ENCODE data around the gene AMT.
"Not testable (repeated sequence)": the region's sequence is repeated elsewhere in the genome, so short reads cannot be mapped to it uniquely, and the experiment has no call there.

AMT gene

GRCh38 chr3:49406571-49407565 lies 15.4 kb downstream of the AMT start:
- H4K91ac ChIP-seq (ENCODE audit: low read depth, low read length, poor library complexity), result no peak overlapping the region
- H3K79me1 ChIP-seq (ENCODE audit: low read depth, low read length), result peaks cover 5% of the 10 kb centered on the region
- no peak overlapping the region for H2BK12ac ChIP-seq (ENCODE audit: low read length)
- no peak overlapping the region for H2BK120ac ChIP-seq (ENCODE audit: low read depth, low read length)
- H2BK15ac ChIP-seq (ENCODE audit: low read length), result no peak overlapping the region
- H2AK5ac ChIP-seq (ENCODE audit: low read depth, low read length), result no peak overlapping the region
- DNase-seq (ENCODE audit: low spot score), result no peak
- H3K4me2 ChIP-seq (ENCODE audit: insufficient read depth, low read length, poor library complexity, severe bottlenecking), result no peak overlapping the region
- no peak overlapping the region for H4K8ac ChIP-seq (ENCODE audit: low read depth, low read length)
- no peak overlapping the region for H3K4ac ChIP-seq (ENCODE audit: low read length)
- peaks cover 0 to 4% of the 10 kb centered on the region in 2 donors for H3K9me3 ChIP-seq (replicated peaks in 1 of 2; ENCODE audit: control insufficient read depth in 2 of 2, insufficient read depth in 1 of 2, low read depth in 1 of 2, low read length in 2 of 2)
- H3K27me3 ChIP-seq (ENCODE audit: control insufficient read depth in 3 of 3, insufficient read depth in 3 of 3, low read depth in 1 of 3, low read length in 3 of 3), result no peaks in the 10 kb centered on the region
- no peak overlapping the region for H3K18ac ChIP-seq (ENCODE audit: low read length)
- H2AFZ ChIP-seq (ENCODE audit: low read length), result no peak overlapping the region
- H3K23ac ChIP-seq (ENCODE audit: low read depth, low read length, poor library complexity), result no peak overlapping the region
- no peak overlapping the region for H3K14ac ChIP-seq (ENCODE audit: low read length)
- H3K9ac ChIP-seq (ENCODE audit: low read depth, low read length, poor library complexity), result no peak overlapping the region
- H3K27ac ChIP-seq (replicated peaks; ENCODE audit: low read length), result no peak overlapping the region
- H3K4me3 ChIP-seq (ENCODE audit: low read length in 2 of 2), result no peak overlapping the region
- peaks cover 3 to 6% of the 10 kb centered on the region in 2 donors for H3K4me1 ChIP-seq (ENCODE audit: control insufficient read depth in 2 of 2, insufficient read depth in 1 of 2, low read depth in 1 of 2, low read length in 2 of 2)
- no peak overlapping the region for H2BK5ac ChIP-seq (ENCODE audit: low read length)
- H3K36me3 ChIP-seq (replicated peaks in 1 of 2; ENCODE audit: control insufficient read depth in 2 of 2, insufficient read depth in 2 of 2, low read length in 2 of 2), result peaks cover 4 to 27% of the 10 kb centered on the region in 2 donors
- WGBS, 2 donors (ENCODE audit: extremely low coverage in 2 of 2, insufficient read length in 2 of 2, insufficient replicate concordance in 1 of 2), result no CpG with 5 or more reads among the region's 17 CpGs

DNA sequence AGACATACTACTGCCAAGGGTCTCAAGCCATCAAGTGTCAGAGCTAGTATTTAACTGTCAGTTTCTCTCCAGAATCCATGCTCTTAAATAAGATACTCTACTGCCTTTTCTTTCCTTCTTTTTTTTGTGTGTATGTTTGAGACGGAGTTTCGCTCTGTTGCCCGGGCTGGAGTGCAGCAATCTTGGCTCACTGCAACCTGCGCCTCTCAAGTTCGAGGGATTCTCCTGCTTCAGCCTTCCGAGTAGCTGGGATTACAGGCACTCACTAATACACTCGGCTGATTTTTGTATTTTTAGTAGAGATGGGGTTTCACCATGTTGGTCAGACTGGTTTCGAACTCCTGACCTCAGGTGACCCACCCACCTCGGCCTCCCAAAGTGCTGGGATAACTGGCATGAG lies 16.7 kb downstream of the AMT start:
- not testable (repeated sequence) for H4K91ac ChIP-seq (ENCODE audit: low read depth, low read length, poor library complexity); H3K27ac ChIP-seq (replicated peaks; ENCODE audit: low read length); H2AFZ ChIP-seq (ENCODE audit: low read length); H2BK5ac ChIP-seq (ENCODE audit: low read length); H3K14ac ChIP-seq (ENCODE audit: low read length); H3K79me1 ChIP-seq (ENCODE audit: low read depth, low read length); H2AK5ac ChIP-seq (ENCODE audit: low read depth, low read length); H3K9ac ChIP-seq (ENCODE audit: low read depth, low read length, poor library complexity); DNase-seq (ENCODE audit: low spot score); H2BK15ac ChIP-seq (ENCODE audit: low read length); H2BK12ac ChIP-seq (ENCODE audit: low read length); H3K27me3 ChIP-seq (ENCODE audit: control insufficient read depth in 3 of 3, insufficient read depth in 3 of 3, low read depth in 1 of 3, low read length in 3 of 3); H3K4me2 ChIP-seq (ENCODE audit: insufficient read depth, low read length, poor library complexity, severe bottlenecking); H4K8ac ChIP-seq (ENCODE audit: low read depth, low read length); H3K4ac ChIP-seq (ENCODE audit: low read length); H2BK120ac ChIP-seq (ENCODE audit: low read depth, low read length); H3K18ac ChIP-seq (ENCODE audit: low read length); H3K9me3 ChIP-seq (replicated peaks in 1 of 2; ENCODE audit: control insufficient read depth in 2 of 2, insufficient read depth in 1 of 2, low read depth in 1 of 2, low read length in 2 of 2); H3K4me3 ChIP-seq (ENCODE audit: low read length in 2 of 2); H3K23ac ChIP-seq (ENCODE audit: low read depth, low read length, poor library complexity); H3K4me1 ChIP-seq (ENCODE audit: control insufficient read depth in 2 of 2, insufficient read depth in 1 of 2, low read depth in 1 of 2, low read length in 2 of 2)
- no CpG with 5 or more reads among the region's 9 CpGs for WGBS, 2 donors (ENCODE audit: extremely low coverage in 2 of 2, insufficient read length in 2 of 2, insufficient replicate concordance in 1 of 2)
- H3K36me3 ChIP-seq (replicated peaks in 1 of 2; ENCODE audit: control insufficient read depth in 2 of 2, insufficient read depth in 2 of 2, low read length in 2 of 2), result peaks cover 4 to 36% of the 10 kb centered on the region in 2 donors

DNA sequence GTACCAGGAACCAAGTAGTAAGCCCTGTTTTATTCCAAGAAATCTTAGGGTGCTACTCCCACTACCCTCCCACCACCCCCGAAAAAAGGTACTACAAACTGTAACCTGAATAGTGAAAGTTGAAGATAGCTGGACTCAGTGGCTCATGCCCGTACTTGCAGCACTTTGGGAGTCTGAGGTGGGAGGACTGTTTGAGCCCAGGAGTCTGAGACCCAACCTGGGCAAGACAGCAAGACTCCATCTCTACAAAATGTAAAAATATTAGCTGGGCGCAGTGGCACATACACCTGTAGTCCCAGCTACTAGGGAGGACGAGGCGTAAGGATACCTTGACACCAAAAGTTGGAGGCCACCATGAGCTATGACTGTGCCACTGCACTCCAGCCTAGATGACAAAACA lies 18.4 kb downstream of the AMT start:
- no peak overlapping the region for H3K9ac ChIP-seq (ENCODE audit: low read depth, low read length, poor library complexity)

GRCh38 chr3:49401766-49402165 lies 20.5 kb downstream of the AMT start:
- no CpG with 5 or more reads among the region's 2 CpGs for WGBS, 2 donors (ENCODE audit: extremely low coverage in 2 of 2, insufficient read length in 2 of 2, insufficient replicate concordance in 1 of 2)
- peaks cover 4 to 56% of the 10 kb centered on the region in 2 donors for H3K36me3 ChIP-seq (replicated peaks in 1 of 2; ENCODE audit: control insufficient read depth in 2 of 2, insufficient read depth in 2 of 2, low read length in 2 of 2)

More for the DNA sequence above, 18.4 kb downstream of the AMT start:
- Histone ChIP-seq H2BK15ac (ENCODE audit: low read length) (no peak overlapping the region), H3K14ac (ENCODE audit: low read length) (no peak overlapping the region), H2BK5ac (ENCODE audit: low read length) (no peak overlapping the region), H3K27ac (replicated peaks; ENCODE audit: low read length) (no peak overlapping the region), H2AK5ac (ENCODE audit: low read depth, low read length) (no peak overlapping the region), H2BK120ac (ENCODE audit: low read depth, low read length) (no peak overlapping the region), H2BK12ac (ENCODE audit: low read length) (no peak overlapping the region), H3K4me1 (ENCODE audit: control insufficient read depth in 2 of 2, insufficient read depth in 1 of 2, low read depth in 1 of 2, low read length in 2 of 2) (no peaks in the 10 kb centered on the region), H2AFZ (ENCODE audit: low read length) (no peak overlapping the region), H4K8ac (ENCODE audit: low read depth, low read length) (no peak overlapping the region), H4K91ac (ENCODE audit: low read depth, low read length, poor library complexity) (no peak overlapping the region), H3K18ac (ENCODE audit: low read length) (no peak overlapping the region), H3K9me3 (replicated peaks in 1 of 2; ENCODE audit: control insufficient read depth in 2 of 2, insufficient read depth in 1 of 2, low read depth in 1 of 2, low read length in 2 of 2) (peaks cover 0 to 4% of the 10 kb centered on the region in 2 donors), H3K36me3 (replicated peaks in 1 of 2; ENCODE audit: control insufficient read depth in 2 of 2, insufficient read depth in 2 of 2, low read length in 2 of 2) (peaks cover 4 to 40% of the 10 kb centered on the region in 2 donors), H3K79me1 (ENCODE audit: low read depth, low read length) (peaks cover 7% of the 10 kb centered on the region), H3K4me3 (ENCODE audit: low read length in 2 of 2) (no peak overlapping the region), H3K4ac (ENCODE audit: low read length) (no peak overlapping the region), H3K4me2 (ENCODE audit: insufficient read depth, low read length, poor library complexity, severe bottlenecking) (no peak overlapping the region), H3K23ac (ENCODE audit: low read depth, low read length, poor library complexity) (no peak overlapping the region), H3K27me3 (ENCODE audit: control insufficient read depth in 3 of 3, insufficient read depth in 3 of 3, low read depth in 1 of 3, low read length in 3 of 3) (no peaks in the 10 kb centered on the region)
- WGBS, 2 donors (ENCODE audit: extremely low coverage in 2 of 2, insufficient read length in 2 of 2, insufficient replicate concordance in 1 of 2), result no CpG with 5 or more reads among the region's 5 CpGs
- no peak for DNase-seq (ENCODE audit: low spot score)

More at GRCh38 chr3:49401766-49402165, 20.5 kb downstream of the AMT start:
- H3K4ac ChIP-seq (ENCODE audit: low read length), result no peak overlapping the region
- H2AFZ ChIP-seq (ENCODE audit: low read length), result no peak overlapping the region
- H2BK120ac ChIP-seq (ENCODE audit: low read depth, low read length), result no peak overlapping the region
- H3K27ac ChIP-seq (replicated peaks; ENCODE audit: low read length), result no peak overlapping the region
- no peak overlapping the region for H4K8ac ChIP-seq (ENCODE audit: low read depth, low read length)
- no peak overlapping the region for H4K91ac ChIP-seq (ENCODE audit: low read depth, low read length, poor library complexity)
- no peak overlapping the region for H2BK5ac ChIP-seq (ENCODE audit: low read length)
- peaks cover 7% of the 10 kb centered on the region for H3K79me1 ChIP-seq (ENCODE audit: low read depth, low read length)
- H2BK15ac ChIP-seq (ENCODE audit: low read length), result no peak overlapping the region
- H3K4me2 ChIP-seq (ENCODE audit: insufficient read depth, low read length, poor library complexity, severe bottlenecking), result no peak overlapping the region
- H3K23ac ChIP-seq (ENCODE audit: low read depth, low read length, poor library complexity), result no peak overlapping the region
- no peak overlapping the region for H2AK5ac ChIP-seq (ENCODE audit: low read depth, low read length)
- no peak overlapping the region for H3K9ac ChIP-seq (ENCODE audit: low read depth, low read length, poor library complexity)
- no peak for DNase-seq (ENCODE audit: low spot score)
- no peak overlapping the region for H3K18ac ChIP-seq (ENCODE audit: low read length)
- H3K14ac ChIP-seq (ENCODE audit: low read length), result no peak overlapping the region
- peaks cover 0 to 4% of the 10 kb centered on the region in 2 donors for H3K9me3 ChIP-seq (replicated peaks in 1 of 2; ENCODE audit: control insufficient read depth in 2 of 2, insufficient read depth in 1 of 2, low read depth in 1 of 2, low read length in 2 of 2)
- H2BK12ac ChIP-seq (ENCODE audit: low read length), result no peak overlapping the region
- no peaks in the 10 kb centered on the region for H3K4me1 ChIP-seq (ENCODE audit: control insufficient read depth in 2 of 2, insufficient read depth in 1 of 2, low read depth in 1 of 2, low read length in 2 of 2)
- H3K4me3 ChIP-seq (ENCODE audit: low read length in 2 of 2), result no peak overlapping the region
- H3K27me3 ChIP-seq (ENCODE audit: control insufficient read depth in 3 of 3, insufficient read depth in 3 of 3, low read depth in 1 of 3, low read length in 3 of 3), result no peaks in the 10 kb centered on the region

Measured in neuronal stem cell (in vitro differentiated cells).